GM11168 (cell line): ENCODE data around the gene CHP1.
"Not testable (repeated sequence)": the region's sequence is repeated elsewhere in the genome, so short reads cannot be mapped to it uniquely, and the experiment has no call there.

ENCODE experiments used
- in situ Hi-C: fragments of 300-500 bp; cut with MboI; formaldehyde crosslinking; loops from one replicate; pipeline ENCODE4 v1.12.0; 2022; ENCODE audit warnings: low sequenced_read_pairs; ENCODE audit not compliant: unreplicated experiment

CHP1 gene

GRCh38 chr15:41254560-41254959, 23.5 kb downstream of the CHP1 start:
- in situ Hi-C loops, result no loop called here

- in situ Hi-C loops, result no loop called here
These were observed 25.0 kb downstream of the CHP1 start for GRCh38 chr15:41256103-41256502.

GRCh38 chr15:41256577-41257038, 25.5 kb downstream of the CHP1 start:
- in situ Hi-C loops, result no loop called here

- in situ Hi-C loops, result no loop called here
These were observed 27.8 kb downstream of the CHP1 start for GRCh38 chr15:41258750-41259471.

- in situ Hi-C loops, result no loop called here
These were observed 28.6 kb downstream of the CHP1 start for GRCh38 chr15:41259546-41260189.

- in situ Hi-C loops, result not testable (repeated sequence)
These were observed 29.9 kb downstream of the CHP1 start for GRCh38 chr15:41260924-41261323.

GRCh38 chr15:41262571-41262970, 31.5 kb downstream of the CHP1 start:
- in situ Hi-C loops, result no loop called here

GRCh38 chr15:41263891-41264351, 32.9 kb downstream of the CHP1 start:
- in situ Hi-C loops, result no loop called here

- in situ Hi-C loops, result no loop called here
These were observed 38.8 kb downstream of the CHP1 start for GRCh38 chr15:41269887-41270286.

- in situ Hi-C loops, result no loop called here
These were observed 45.8 kb downstream of the CHP1 start for GRCh38 chr15:41276831-41277230.

GRCh38 chr15:41278319-41278718, 47.3 kb downstream of the CHP1 start:
- in situ Hi-C loops, result no loop called here

GRCh38 chr15:41279535-41280283, 48.6 kb downstream of the CHP1 start:
- in situ Hi-C loops, result no loop called here

- in situ Hi-C loops, result no loop called here
These were observed 50.2 kb downstream of the CHP1 start for GRCh38 chr15:41281236-41281635.

- in situ Hi-C loops, result not testable (repeated sequence)
These were observed 51.4 kb downstream of the CHP1 start for GRCh38 chr15:41282436-41282835.

- in situ Hi-C loops, result not testable (repeated sequence)
These were observed 52.0 kb downstream of the CHP1 start for GRCh38 chr15:41282980-41283652.

GRCh38 chr15:41283653-41284426, 52.8 kb downstream of the CHP1 start:
- in situ Hi-C loops, result no loop called here

- in situ Hi-C loops, result no loop called here
These were observed 53.5 kb downstream of the CHP1 start for GRCh38 chr15:41284427-41285177.

- in situ Hi-C loops, result no loop called here
These were observed 54.2 kb downstream of the CHP1 start for GRCh38 chr15:41285285-41285684.
